HTERT RPE-1 (cell line): ENCODE data around the gene HCRTR1.

Experiments used
- in situ Hi-C: fragments of 300-500 bp; cut with MboI; formaldehyde crosslinking; loops from 4 replicates; pipeline ENCODE4 v1.14.3; 2020; ENCODE audit warnings: low sequenced_read_pairs

The HCRTR1 gene

DNA sequence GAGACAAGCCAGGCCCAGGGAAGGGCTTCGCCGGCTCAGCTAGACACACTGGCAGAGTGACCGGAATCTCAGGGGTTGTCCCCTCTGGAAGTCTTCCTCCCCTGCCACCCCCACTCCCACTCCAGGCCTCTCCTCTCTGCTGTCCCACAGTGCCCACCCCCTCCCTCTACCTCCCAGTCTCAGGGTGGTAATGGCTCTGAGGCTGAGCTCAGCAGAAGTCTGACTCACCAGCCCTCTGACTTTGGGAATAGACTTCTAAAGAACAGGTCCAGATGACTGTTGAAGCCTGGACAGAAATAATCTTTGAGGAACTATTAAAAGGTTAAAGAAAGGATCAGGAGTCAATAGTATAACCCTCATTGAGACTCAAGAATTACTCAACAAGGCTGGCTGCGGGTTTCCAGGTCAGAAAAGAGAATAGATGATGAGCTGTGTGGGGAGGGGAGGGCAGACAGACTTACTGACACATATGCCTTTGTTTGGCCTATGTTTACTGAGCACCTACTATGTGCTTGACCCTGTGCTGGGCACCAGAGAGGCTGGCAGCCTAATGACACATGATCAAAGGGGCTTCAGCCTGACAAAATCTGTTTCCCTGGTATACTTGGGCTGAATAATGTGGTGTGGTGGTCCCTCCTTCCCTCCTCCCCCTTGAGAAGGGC is 8.2 kb downstream of the HCRTR1 start:
- in situ Hi-C loops = no loop called here

GRCh38 chr1:31626223-31627207 is 9.0 kb downstream of the HCRTR1 start:
- in situ Hi-C loops = no loop called here

- in situ Hi-C loops = no loop called here
Observed at GRCh38 chr1:31627301-31627929, 9.9 kb downstream of the HCRTR1 start.

DNA sequence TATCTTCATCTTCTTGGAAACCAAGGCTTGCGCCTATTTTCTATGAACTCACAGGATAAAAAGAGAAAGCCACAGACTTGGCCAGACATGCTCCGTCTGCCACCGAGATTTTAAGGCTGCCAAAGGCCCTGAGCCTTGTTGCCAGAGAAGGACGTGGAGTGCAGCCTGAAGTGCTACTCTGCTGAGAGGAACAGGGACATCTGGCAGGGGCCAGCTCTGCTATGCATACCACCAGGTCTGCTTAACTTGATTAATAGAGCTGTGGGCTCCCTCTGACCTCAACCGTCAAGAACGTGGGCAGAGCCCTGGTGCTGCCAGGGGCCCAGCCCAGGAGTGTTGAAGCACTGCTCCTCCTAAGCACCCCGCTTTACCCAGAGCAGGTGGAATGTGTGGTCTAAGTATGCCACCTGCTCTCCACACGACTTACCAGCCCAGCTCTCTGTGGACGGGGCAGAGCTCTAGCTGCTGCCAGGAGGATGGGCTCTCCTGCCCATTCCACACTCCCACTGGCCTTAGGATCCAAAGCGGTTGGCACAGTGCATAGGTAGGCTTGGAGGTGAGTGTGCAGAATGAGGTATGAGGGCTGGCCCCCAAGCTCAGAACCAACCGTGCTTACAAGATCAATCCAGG is 10.6 kb downstream of the HCRTR1 start:
- in situ Hi-C loops = no loop called here

GRCh38 chr1:31628931-31629556 is 11.6 kb downstream of the HCRTR1 start:
- in situ Hi-C loops = no loop called here

DNA sequence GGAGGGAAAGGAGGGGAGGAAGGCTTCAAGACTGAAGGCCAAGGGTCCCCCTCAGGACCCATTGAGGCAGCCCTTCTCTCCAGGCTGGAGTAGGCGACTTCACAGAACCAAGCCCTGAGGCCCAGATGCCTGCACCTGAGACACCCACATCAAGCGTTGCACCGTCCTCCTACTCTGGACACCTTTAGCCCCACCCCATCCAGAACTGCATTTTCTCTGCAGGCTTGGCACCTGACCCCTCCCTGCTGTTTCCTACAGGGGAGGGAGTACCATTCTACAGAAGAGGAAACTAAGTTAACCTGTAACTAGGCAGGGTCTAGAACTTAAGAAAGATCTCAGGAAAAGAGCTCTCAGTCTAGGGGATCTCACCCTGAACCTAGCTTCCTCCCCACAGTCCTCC is 15.2 kb downstream of the HCRTR1 start:
- in situ Hi-C loops = no loop called here

- in situ Hi-C loops = no loop called here
Observed at GRCh38 chr1:31633117-31633516, 15.6 kb downstream of the HCRTR1 start.

DNA sequence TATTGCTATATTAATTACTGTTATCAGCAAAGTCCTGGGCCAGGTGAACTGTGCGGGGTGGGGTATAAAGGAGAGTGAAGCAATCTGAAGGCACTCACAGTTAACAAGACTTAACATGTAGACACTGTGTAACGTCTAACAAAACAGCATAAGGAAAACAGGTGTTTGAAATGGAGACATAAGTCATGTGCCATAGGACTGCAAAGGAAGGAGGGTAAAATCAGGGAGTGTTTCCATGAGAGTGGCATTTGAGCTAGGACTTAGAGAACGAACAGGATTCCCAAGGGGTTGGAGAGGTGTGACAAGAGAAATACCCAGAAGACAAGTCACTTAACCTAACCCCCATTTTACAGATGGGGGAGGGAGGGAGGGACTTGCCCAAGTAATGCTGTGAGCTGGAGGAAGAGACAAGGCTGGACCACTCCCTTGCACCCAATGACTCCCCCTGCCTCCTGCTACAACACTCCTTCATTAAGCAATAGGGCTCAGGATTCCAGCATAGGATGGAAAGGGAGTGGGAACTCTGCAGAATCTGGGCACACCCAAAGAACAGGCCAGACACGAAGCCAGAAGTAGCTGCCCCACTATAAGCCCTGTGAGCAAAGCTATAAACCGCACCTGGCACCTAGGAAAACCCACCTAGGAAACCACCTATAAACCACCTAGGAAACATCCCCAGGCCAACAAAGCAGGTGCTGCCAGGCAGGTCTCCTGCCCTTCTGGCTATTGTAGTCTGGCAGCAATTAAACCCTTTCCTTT is 20.6 kb downstream of the HCRTR1 start:
- in situ Hi-C loops = no loop called here

GRCh38 chr1:31639543-31639942 is 22.1 kb downstream of the HCRTR1 start:
- in situ Hi-C loops = no loop called here

GRCh38 chr1:31640179-31640578 is 22.7 kb downstream of the HCRTR1 start:
- in situ Hi-C loops = no loop called here

DNA sequence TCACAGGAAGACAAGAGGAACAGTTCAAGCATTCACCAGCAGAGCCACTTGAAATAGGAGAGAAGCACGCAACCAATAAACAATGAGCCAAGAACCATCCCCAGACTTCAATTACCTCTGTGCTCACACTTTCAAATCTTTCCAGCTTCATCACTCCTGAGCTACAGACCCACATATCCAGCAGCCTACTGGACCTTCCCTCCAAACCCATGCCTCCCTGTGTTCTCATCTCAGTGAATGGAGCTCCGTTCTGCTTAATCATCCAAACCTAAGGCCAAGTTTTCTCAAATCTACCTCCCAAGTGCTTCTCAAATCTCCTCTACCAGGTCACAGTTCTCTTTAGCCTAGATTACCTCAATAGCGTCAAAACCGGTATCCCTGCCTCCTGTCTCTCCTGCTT is 23.5 kb downstream of the HCRTR1 start:
- in situ Hi-C loops = no loop called here

DNA sequence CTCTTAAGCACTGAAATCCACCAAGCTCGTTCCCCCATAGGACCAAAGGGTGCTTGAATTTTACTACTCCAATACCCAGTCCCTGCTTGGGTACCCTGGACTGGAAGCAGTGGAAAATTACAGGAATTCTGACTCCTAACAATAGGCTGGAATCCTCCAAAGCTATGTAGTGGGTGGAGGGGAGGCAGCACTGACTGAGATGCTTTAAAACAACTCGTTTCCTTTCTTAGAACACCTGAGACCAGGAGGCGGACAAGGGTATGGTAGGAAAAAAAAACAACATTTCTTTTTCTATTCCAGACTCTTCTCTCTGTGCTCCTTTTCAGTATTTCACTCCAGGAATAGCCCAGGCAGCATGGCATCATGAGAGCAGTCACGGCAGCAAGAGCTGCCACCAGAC is 24.9 kb downstream of the HCRTR1 start:
- in situ Hi-C loops = no loop called here

- in situ Hi-C loops = no loop called here
Observed at GRCh38 chr1:31642897-31643296, 25.4 kb downstream of the HCRTR1 start.

DNA sequence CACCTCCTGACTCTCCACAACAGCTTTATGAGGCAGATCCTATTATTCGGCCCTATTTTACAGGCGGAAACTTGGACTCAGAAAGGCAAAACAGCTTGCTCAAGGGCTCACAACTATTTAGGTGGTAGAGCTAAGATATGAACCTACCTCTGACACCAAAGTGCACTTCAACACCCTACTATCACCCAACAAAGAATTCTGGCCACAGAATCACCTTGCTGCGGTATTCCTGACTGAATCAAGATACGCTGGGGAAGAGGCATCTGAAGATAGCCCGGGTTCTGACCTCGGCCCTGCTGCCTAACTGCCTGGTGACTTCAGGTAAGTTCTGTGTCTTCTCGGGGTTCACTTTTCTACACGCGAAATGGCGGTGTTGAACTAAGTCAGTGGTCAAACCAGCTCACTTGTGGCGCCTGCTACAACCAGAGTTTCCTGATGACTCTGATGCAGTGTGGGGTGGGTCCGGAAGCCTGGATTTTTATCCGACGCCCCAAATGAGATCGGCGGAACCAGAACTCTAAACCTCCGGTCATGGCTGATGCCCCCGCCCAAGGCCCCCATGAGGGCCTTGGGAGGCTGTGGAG is 26.6 kb downstream of the HCRTR1 start:
- in situ Hi-C loops = no loop called here

- in situ Hi-C loops = no loop called here
Observed at GRCh38 chr1:31644560-31645273, 27.2 kb downstream of the HCRTR1 start, which contains the start of gene PEF1. PEF1 (minus strand) TSS chr1:31644876; CDS start chr1:31644864, 12 bp downstream.

DNA sequence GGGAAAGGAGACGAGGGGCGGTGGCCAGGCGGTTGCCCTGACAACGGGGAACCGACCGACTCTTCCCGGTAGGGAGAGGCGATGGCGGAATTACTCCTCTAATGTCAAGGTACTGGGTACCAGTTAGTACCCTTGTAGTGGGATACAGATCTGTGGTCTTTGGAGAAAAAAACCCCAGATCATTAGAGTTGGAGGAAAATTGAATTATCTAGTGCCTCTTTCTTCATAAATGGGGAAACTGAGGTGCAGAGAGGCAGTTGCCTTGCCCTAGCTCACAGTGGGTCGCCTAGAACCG is 27.7 kb downstream of the HCRTR1 start:
- in situ Hi-C loops = no loop called here

GRCh38 chr1:31646259-31646960 is 28.9 kb downstream of the HCRTR1 start:
- in situ Hi-C loops = no loop called here

- in situ Hi-C loops = no loop called here
Observed at GRCh38 chr1:31647106-31647505, 29.6 kb downstream of the HCRTR1 start.

DNA sequence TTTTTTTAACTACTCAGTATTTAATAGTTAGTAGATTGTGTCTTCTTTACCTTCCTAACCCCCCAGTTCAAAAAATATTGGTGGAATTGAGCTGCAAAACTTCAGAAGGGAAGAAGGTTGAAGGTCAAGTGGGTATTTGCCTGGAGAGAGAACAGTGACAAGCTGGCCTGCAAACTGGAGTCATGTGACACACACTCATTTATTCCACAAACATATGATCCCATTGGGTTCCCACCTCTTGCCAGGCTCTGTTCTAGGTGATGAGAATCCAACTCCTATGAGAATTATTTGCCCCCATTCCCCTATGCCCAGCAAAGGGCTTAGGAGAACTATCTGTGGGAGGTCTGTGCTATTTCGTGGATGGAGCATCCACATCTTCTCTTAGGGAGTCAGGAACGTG is 30.7 kb downstream of the HCRTR1 start:
- in situ Hi-C loops = no loop called here
